Cortex of kidney (tissue), 1 donor: Measurements from ENCODE around the gene EZR.

Experiments
- DNase-seq: peaks from one replicate; lab custom pipeline; 2025; lab: John Stamatoyannopoulos, UW

EZR gene

DNA sequence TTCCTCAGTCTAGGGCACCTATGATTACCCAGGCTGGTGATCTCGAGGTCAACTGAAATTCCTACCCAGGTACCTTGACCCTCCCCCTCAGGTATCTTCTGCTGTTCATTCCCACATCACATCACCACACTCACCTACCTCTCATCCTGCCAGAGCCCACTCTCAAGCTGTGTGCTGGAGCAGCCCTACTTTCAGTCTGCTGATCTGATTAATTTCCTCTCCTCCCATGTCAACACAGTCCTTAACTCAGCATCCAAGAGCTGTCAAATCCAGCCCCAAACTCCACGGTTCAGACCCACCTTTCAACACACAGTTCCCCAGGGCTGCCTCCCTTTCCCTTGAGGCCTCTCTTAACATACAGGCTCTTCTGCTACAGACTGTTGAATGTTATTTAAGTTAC lies 42.4 kb downstream of the EZR start:
- no peak for DNase-seq

DNA sequence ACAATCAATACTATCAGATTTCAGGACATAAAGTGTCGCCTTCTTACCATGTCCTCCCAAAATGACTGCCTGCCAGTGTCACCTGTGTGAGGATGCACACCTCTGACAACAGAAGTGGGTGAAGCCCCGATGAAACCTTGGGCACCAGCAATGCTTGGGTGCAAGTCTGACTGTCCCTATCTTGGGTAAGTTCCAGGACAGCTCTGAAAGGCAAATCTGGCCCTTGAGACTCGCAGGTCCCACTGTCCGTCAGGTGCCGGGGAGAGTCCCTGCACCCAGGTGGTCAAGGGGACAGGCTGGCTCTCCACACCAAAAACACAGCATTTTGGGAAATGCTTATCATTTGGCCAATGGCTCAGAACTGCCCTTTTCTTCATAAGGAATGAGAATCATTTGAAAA lies 43.3 kb downstream of the EZR start:
- no peak for DNase-seq

DNA sequence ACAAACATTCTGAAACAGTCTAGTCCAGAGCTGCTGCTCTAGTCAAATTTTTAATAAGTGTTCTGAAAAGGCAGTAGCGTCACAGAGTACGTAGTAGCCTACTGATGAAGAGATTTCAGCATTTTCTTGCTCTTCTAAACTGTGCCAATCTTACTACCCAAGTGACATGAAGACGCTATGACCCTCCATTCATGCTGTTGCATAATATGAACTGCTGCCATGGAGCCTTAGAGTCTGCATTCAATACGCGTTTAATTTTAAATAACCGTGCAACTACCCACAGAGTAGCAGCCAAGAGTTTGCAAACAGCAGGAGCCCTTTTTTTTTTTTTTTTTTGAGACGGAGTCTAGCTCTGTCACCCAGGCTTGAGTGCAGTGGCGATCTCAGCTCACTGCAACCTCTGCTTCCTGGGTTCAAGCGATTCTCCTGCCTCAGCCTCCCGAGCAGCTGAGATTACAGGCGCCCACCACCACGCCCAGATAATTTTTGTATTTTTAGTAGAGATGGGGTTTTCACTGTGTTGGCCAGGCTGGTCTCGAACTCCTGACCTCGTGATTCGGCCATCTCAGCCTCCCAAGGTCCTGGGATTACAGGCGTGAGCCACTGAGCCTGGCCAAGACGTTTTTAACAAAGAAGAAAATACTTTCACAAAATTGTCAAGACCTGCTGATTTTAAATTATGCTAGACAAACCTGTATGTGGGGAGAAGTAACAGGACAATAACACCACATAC lies 44.3 kb downstream of the EZR start:
- no peak for DNase-seq

DNA sequence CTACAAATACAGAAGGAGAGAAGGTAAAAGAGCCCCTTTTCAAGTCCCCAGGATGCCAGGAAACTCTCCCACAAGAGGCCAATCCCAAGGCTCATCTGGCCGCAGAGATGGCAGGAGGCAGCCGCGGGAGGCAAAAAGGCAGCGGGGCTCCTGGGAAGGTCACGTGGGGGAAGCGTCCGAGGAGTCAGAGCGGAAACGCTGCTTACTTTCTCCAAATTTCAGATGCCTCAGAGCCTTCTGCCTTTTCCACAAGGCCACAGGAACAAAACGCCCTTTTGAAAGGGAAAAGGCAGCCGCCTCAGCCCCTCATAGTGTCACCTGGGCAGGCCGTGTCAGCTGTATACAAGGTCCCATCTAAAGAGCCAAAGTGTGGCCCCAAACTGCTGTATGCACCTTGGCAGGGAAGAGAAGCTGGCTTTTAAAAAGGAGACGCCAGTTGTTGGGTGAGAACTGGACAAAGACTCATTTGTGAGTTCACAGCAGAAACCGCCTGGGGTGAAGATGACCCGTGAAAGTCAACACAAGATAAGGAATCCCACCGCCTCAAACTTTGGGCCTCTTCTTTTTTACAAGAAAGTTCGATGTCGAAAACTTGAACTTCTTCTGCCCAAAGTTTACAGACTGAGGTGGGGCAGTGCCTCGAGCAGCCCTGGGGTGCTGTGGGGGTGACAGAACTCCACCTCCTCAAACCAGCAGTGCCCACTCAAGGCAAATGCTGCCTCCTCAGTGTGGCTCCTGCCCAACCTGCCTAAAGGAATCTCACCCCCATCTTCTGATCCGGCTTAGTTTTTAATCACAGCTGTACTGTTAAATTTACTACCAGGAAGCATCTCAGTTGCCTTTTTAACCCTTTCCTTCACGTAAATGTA lies 45.4 kb downstream of the EZR start:
- DNase-seq = no peak

DNA sequence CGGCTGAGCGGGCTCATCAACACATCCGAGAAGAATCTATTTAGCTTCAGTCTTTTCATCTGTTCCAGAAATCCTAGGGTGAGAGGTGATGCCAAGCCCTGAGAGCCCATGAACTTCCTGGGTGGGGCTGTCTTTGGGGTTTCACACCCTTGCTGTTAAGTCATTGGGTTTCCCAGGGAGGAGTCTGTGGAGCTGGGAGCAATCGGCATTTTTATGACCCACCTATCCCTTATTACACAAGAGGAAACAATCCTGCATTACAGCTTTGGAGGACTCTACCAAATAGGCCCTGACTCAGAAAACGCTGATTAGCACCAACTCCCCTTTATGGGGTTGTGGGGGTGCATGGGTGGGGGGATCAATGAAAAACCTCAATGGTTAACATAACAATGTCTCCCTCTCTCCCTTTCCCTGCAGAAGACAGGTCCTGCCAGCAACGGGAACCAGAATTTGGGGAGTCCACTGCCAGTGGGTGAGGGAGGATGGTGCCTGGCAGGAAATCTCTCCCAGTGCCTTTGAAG lies 46.3 kb downstream of the EZR start:
- no peak for DNase-seq

DNA sequence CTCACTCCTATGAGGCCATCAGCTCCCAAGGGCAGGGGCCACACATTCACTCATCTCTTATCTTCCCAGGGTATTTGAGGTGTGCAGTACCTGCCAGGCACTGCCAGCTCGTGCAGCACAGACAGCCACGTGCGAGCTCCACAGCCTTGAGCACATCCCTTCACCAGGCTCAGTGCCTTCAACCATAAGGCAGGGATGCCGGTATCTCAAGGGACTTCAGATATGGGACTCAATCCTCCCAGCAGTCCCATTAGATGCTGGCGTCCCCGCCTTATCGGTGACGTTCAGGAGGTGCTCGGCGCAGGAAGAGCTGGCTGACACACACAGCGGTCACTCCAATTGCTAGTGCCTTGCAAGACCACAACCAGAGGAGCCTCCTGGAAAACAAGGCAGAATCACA lies 47.0 kb downstream of the EZR start:
- DNase-seq = no peak

DNA sequence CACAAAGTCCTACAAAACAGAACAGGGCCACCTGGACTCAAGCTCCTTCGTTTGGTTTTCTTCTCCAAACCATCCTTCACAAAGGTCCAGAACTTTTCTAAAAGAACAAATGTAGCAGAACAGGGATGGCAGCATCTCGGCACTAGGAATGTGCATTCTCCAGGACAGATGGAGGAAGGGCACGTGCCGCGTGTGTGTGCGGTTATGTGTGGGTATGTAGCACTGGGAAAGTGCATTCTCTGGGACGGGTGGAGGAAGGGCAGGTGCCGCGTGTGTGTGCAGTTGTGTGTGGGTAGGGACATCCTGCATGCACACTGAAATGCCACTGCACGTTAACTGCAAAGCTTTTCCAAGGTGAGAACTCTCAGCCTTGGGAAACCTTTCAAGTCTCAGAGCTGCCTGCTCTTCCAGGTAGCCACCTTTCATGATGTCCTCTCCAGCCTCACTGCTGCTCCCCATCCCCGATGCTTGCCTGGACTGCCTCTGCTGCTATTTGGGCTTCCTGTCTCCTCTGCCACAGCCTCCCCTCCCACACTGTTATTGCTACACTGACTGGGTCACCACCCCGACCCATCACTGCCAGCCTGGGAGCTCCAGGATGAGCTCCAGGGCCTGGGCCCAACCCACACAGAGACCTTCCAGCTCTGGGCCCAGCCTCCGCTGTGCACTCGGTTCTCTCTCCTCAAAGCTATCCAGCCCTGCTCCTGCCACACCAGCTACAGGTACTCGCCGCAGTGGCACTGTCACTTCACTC lies 47.6 kb downstream of the EZR start:
- DNase-seq = no peak

DNA sequence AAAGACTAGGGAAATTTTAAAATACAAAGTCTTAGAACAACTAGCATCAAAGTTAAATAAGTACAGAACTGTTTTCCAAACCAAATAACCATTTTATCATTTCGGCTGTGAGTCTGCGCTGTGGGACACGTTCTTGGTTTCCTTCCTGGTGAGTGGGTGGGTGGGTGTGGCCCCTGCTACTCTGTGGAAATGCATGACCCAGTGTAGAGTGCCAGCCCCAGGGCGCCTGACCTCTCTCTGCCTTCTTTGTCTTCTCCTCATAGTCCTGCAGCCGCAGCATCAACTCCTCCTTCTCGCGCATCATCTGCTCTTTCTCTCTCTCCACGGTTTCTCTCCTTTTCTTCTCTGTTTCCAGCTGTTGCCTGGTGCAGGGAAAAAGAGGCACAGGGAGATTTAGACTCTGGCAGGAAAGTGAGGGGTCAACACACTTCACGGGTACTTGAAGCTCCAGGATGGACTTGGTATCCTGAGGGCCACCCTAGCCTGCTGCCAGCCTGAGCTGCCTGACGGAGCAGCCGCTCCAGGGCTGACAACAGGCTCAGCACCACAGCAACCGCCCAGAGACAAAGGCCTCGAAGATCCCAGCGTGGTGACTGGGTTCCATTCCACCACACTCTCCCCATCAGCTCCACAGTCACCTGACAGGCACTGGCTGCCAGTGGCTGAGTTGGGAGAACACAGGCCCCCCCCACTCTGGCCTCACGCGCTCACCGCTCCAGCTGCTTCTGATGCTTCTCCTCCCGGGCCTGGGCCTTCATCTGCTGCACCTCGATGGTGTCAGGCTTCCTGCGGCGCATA lies 48.4 kb downstream of the EZR start:
- no peak for DNase-seq

DNA sequence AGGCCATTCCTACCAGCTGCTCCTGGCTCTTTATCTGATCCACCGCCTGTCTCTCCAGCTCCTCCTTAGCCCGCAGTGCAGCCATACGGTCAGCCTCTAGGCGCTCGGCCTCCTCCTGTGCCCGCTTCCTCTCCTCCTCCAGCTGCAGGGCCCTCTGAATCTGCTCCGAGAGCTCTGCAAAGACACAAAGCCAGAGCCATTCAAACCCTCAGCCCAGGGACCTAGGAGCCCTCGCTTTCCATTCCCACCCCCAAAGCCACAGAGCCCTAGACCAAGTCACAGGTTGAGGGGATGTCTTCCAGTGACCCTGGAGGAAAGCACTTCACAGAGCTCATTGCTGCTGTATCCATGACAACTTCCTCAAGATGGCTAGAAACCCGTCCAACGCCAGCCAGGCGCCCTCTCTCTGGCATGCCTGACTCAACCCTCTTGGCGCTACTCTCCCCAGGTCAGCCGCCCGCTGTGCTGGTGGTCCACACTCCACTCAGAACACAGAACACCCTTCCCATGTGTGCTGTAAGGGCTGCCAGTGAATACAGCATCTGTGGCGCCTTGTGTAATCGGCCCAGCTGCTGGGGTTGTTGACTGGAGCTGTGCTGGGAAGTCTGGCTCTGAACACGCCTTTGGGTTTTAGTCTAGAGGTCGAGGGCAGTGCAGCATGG lies 49.3 kb downstream of the EZR start:
- no peak for DNase-seq

DNA sequence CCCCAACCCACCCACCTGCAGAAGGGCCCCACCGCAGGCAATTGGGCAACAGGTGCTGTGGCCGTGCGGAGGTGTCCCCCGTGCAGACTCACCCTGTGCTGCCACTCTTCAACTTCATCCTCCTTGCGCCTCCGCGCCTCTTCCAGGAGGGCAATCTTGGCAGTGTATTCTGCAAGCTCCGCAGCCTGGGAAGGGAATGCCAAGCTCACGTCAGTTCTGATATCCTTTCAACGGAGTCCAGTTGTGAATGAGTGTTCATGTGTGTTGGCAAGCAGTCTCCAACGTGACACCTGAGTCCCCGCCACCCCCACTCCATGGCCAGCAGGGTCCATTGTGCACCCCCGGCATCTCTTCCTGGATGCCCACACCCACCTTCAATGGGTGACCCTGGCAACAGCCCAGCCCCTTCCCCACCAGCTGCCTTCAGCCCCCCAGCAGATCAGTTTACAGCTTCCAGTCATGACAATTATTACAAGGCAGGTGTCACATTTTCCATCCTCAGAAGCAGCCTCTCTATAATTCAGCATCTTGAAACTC lies 49.9 kb downstream of the EZR start:
- DNase-seq = no peak

DNA sequence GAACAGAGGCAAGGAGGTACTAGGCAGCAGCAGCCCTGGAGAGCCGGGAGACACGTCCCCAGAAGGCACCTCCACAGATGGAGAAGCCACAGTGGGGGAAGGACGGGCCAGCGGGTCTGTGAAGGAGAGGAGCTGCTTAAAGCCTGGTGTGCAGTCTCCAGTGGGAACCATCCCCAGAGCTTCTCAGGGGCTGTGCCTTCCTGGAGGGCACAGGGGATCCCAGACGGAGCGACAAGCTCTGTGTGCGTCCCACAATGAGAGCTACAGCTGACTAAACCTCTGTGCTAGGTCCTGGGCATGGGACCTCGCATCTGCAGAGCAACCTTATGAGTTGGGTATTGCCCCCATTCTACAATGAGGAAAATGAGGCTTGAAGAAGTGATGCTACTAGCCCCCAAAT lies 50.7 kb downstream of the EZR start:
- DNase-seq = no peak

DNA sequence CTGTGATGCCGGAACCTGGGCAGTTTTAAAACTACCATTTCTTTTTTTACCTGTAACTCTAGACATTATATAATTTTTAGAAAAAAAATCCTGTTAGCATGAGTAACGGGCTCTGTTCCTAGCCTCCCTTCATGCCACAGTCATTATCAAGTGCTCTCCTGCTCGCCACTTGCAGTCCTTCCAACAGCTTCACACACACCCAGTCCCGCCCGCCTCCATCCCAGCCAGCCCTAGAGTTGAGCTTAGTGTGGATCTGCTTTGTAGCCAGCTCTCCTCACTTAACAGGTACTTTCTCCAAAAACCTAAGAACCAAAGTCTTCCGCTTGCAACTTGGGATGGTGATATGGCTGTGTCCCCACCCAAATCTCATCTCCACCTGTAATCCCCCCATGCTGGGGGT lies 51.5 kb downstream of the EZR start:
- DNase-seq = no peak

DNA sequence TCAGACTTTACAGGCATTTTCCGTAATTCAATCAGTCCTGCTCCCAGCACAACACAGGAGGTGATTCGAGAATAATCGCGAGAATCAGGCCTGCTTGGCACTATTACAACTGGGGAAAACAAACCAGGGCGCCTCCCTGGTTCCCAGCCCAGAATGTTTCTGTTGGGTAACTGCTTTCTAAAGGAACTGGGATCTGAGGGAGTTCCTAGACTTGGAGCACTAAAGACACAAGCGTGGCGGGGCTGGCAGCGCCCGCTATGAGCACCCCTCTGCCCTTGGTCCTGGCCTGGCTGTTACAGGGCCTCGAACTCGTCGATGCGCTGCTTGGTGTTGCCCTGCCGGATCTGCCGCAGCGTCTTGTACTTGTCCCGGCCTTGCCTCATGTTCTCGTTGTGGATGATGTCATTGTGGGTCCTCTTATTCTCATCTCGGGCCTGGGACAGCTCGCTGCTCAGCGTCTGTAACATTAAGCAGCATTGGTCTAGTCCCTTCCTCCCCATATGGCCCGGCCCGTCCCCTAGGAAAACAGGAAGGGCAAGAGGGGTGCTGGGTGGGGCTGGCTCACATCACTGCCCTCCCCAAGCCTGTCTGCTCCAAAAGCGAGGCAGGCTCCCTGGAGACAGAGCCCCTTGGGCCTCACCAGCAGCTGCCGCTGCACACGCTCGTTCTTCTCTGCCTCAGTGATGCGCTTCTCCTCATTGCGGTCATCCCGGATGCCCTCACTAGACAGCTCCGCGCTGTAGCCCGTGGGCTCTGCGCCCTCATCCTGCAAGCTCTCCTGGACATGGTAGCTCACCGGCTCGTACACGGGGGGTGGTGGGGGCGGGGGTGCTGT lies 52.3 kb downstream of the EZR start:
- no peak for DNase-seq

DNA sequence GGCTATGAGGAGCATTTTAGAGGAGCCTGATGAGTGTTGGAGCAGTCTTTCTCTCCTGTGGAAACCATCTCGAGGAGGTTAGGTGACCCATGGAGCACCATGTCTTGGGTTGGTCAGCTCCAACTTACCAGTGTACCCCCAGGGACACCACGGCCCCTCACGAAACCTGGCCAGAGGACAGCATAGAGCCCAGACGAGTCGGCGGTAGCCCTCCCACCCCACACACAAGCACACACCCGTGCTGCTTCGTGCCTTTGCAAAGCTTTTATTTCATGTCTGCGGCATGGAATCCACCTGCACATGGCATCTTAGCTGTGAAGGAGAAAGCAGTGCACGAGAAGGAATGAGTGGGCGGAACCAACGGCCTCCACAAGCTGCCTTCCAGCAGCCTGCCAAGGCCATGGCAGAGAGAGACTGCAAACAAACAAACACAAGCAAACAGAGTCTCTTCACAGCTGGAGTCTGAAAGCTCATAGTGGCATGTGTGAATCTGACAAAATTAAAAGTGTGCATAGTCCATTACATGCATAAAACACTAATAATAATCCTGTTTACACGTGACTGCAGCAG lies 53.6 kb downstream of the EZR start:
- no peak for DNase-seq

DNA sequence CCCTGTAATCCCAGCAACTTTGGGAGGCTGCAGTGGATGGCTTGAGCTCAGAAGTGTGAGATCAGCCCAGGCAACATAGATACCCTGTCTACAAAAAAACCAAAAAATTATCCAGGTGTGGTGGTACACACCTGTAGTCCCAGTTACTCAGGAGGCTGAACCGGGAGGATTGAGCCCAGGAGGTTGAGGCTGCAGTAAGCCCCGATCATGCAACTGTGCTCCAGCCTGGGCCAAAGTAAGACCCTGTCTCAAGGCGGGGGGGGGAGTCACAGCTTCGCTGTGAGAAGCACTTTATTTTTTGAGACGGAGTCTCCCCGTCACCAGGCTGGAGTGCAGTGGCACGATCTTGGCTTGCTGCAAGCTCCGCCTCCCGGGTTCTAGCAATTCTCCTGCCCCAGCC lies 54.2 kb downstream of the EZR start:
- DNase-seq = no peak

DNA sequence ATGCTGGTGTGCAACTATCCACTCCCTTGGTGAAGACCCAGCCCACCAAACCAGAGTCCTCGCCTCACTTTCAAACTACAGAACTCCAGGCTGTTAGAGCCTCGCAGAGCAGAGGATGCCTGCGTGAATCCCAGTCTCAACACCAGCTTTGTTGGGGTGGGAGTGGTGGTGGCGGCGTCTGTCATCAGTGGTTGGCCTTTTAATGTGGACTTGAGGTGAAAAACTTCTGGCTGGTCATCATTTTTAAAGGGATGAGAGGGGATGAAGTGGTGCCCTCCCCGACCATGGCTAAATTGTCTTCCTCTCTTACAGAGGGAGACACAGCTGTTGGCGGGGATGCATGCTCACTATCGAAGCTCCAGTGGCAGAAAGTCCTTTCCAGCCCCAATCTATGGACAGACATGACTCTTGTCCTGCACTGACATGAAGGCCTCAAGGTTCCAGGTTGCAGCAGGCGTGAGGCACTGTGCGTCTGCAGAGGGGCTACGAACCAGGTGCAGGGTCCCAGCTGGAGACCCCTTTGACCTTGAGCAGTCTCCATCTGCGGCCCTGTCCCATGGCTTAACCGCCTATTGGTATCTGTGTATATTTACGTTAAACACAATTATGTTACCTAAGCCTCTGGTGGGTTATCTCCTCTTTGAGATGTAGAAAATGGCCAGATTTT lies 54.9 kb downstream of the EZR start:
- DNase-seq = no peak

DNA sequence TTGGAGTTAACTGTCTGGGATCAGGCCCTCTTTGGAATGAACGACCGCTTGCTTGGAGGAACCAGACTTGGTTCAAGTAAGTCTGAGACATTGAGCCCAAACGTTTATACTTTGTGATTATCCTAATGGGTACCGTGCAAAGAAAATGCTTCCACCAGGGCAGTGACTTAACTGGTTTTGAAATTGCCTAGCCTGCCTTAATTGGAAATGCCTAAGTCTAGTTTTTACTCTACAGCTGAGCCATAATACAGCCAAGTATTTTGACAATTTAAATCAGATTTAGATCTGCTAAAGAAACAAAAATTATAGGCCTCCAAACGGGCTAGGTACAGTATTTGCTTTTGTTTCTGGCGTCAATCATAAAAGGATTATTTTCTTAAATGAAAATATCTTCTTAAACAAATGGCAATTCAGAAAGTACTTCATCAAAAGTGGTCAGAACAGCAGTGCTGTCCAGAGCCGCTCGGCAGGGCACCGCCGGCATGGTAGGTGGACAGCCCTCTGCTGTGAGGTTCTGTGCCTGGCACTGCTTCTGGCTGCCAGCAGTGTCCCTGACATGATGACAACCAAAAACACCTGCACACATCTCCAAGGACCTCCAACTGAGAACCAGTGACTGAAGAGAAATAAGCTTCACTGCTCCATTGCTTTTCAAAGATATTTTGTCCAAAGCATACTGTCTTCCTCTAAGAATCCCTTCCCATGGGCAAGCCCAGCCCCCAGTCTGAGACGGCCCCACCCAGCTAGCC lies 55.6 kb downstream of the EZR start:
- no peak for DNase-seq

DNA sequence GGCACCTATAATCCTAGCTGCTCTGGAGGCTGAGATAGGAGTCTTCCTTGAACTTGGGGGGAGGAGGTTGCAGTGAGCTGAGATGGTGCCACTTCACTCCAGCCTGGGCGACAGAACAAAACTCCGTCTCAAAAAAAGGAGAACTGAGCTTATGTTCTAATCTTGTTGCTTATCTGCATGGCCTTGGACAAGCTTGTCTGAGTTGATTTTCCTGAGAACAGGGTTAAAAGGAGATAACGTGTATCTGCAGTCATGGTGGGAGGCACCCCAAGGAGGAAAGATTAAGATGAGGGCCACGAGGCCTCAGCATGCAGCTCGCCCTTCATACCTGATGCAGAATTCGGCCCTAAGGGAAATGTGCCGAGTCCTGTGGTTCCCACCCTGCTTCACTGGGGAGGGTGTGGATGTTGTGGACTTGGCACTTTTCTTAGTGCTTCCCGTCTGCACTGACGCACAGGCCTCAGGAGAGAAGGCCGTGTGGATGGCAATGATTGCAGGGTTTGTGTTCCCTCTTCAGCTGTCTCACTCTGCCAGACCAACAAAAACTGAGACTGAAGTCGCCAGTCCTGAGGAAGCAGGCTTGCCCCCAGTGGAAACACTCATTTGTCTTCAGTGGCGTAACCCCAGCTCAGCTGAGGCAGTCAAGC lies 56.3 kb downstream of the EZR start:
- DNase-seq = no peak
